PC-9 (cell line): Measurements from ENCODE around the gene MGAT5. TPM values are rescaled to one million over a fixed set of nuclear protein-coding genes. Genes with fewer than 3 reads are reported as not detected.

Experiments used
- BruUV-seq: library from RNA; stranded (reverse); fragments of 400-500 nt; replicated peaks from 2 replicates; lab custom pipeline; 2021; lab: Mats Ljungman, UMichigan
- CTCF ChIA-PET: fragments of 300-600 bp; sonication (Branson Sonifier 250); formaldehyde crosslinking; loops from one replicate; lab custom pipeline; 2022; ENCODE audit warnings: antibody characterized with exemption; lab: Charles Lee
- POLR2A ChIA-PET: fragments of 300-600 bp; sonication (Branson Sonifier 250); formaldehyde crosslinking; loops from one replicate; lab custom pipeline; 2022; ENCODE audit warnings: antibody characterized with exemption; ENCODE audit not compliant: unreplicated experiment; lab: Charles Lee
- DNase-seq, 2 experiments: peaks; one replicate each; pipeline versions ENCODE4 v3.0.0 to v3.0.0-alpha.2; 2015 to 2022; ENCODE audit warnings: mixed read lengths in 1 of 2
- H2AFZ ChIP-seq: fragments of 200-600 bp; sonication (generic); 2 replicates; pipeline ENCODE4 v1.8.1; 2017; ENCODE audit warnings: antibody characterized with exemption
- H3F3A ChIP-seq: fragments of 200-600 bp; sonication (generic); 2 replicates; pipeline ENCODE4 v1.8.1; 2017; ENCODE audit warnings: antibody characterized with exemption, mild to moderate bottlenecking, low read depth; ENCODE audit not compliant: insufficient read depth
- H3K27ac ChIP-seq: fragments of 200-600 bp; sonication (generic); 2 replicates; pipeline ENCODE4 v1.6.1; 2016; ENCODE audit warnings: mixed run types
- H3K27me3 ChIP-seq: fragments of 200-600 bp; sonication (generic); 2 replicates; pipeline ENCODE4 v1.6.1; 2016; ENCODE audit warnings: low read depth, mixed run types; ENCODE audit not compliant: insufficient read depth
- H3K36me3 ChIP-seq: fragments of 200-600 bp; sonication (generic); 2 replicates; pipeline ENCODE4 v1.6.1; 2016; ENCODE audit warnings: low read depth, mixed run types
- H3K4me1 ChIP-seq: fragments of 200-600 bp; sonication (generic); replicated peaks from 2 replicates; pipeline ENCODE4 v1.6.1; 2016; ENCODE audit warnings: mixed run types; ENCODE audit not compliant: insufficient read depth
- H3K4me2 ChIP-seq: fragments of 200-600 bp; sonication (generic); 2 replicates; pipeline ENCODE4 v1.6.1; 2017; ENCODE audit warnings: mixed run types
- H3K4me3 ChIP-seq: fragments of 200-600 bp; sonication (generic); 2 replicates; pipeline ENCODE4 v1.6.1; 2016; ENCODE audit warnings: mixed run types
- H3K79me2 ChIP-seq: fragments of 200-600 bp; sonication (generic); 2 replicates; pipeline ENCODE4 v1.6.1; 2017; ENCODE audit warnings: low read depth, mixed run types
- H3K9me2 ChIP-seq: fragments of 200-600 bp; sonication (generic); 2 replicates; pipeline ENCODE4 v1.8.1; 2017; ENCODE audit warnings: mild to moderate bottlenecking; ENCODE audit not compliant: insufficient read depth
- H3K9me3 ChIP-seq: fragments of 200-600 bp; sonication (generic); 2 replicates; pipeline ENCODE4 v1.8.1; 2016; ENCODE audit warnings: low read depth; ENCODE audit not compliant: insufficient read depth
- H4K20me1 ChIP-seq: fragments of 200-600 bp; sonication (generic); 2 replicates; pipeline ENCODE4 v1.8.1; 2017; ENCODE audit not compliant: insufficient read depth
- EZH2 ChIP-seq: fragments of 200-600 bp; sonication (generic); IDR thresholded peaks from 2 replicates; pipeline ENCODE4 v1.8.0; 2017; ENCODE audit warnings: antibody characterized with exemption, low read depth
- intact Hi-C: fragments of 100-400 bp; cut with micrococcal nuclease; formaldehyde crosslinking; loops from one replicate; pipeline ENCODE4 v1.10.0; 2022; ENCODE audit not compliant: unreplicated experiment
- total RNA-seq: library from RNA; stranded (reverse); gene quantifications from 2 replicates; pipeline ENCODE4 v1.2.3, GENCODE V29; 2021
- TF ChIP-seq, protein P1 (sequence below): fragments of 200-600 bp; sonication (generic); conservative IDR thresholded peaks from 2 replicates; pipeline ENCODE4 v1.6.1; 2017; ENCODE audit warnings: mixed run types, antibody characterized with exemption, mild to moderate bottlenecking, moderate library complexity

The MGAT5 gene
- total RNA-seq, 1 experiment from 2014 or later, result 33.5 TPM

DNA sequence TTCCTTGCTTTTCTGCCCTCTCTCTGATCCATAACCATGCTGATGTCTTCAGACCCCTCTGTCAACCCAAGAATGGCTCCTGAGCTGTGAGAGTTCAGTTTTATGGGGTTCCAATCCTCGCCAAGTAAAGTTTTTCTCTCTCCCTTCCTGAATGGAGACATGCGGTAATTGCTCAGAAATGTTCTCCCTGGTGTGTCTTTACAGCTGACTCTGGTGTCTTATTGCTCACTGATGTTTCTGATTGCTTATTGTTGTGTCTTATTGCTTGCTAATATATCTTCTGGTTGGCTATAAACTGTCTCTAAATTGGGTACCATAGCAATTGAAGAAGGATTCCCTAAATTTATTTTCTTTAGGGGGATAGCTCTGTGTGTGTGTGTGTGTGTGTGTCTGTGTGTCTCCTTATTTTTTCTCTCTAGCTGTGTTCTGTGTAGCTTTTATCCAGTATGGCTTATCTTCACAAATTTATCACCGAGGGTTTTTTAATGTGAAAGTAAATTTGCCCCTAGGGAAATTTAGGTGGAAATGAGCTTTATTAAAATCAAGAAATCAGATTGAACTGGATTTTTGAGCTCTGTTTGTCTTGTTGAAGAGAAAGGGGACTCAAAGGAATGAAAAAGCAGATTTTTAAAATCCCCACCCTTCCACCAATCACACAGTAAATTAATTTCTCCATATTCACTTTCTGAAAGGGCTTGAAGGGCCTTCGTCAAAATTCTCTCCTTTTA is 19.5 kb downstream of the MGAT5 start:
- H3K36me3 ChIP-seq, result no peaks in the 10 kb centered on the region
- TF ChIP-seq EZH2, result no peak
- TF ChIP-seq, protein P1, sequence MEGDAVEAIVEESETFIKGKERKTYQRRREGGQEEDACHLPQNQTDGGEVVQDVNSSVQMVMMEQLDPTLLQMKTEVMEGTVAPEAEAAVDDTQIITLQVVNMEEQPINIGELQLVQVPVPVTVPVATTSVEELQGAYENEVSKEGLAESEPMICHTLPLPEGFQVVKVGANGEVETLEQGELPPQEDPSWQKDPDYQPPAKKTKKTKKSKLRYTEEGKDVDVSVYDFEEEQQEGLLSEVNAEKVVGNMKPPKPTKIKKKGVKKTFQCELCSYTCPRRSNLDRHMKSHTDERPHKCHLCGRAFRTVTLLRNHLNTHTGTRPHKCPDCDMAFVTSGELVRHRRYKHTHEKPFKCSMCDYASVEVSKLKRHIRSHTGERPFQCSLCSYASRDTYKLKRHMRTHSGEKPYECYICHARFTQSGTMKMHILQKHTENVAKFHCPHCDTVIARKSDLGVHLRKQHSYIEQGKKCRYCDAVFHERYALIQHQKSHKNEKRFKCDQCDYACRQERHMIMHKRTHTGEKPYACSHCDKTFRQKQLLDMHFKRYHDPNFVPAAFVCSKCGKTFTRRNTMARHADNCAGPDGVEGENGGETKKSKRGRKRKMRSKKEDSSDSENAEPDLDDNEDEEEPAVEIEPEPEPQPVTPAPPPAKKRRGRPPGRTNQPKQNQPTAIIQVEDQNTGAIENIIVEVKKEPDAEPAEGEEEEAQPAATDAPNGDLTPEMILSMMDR, result no peak
- no peak overlapping the region for H3K27ac ChIP-seq
- H3K4me2 ChIP-seq, result no peak overlapping the region
- 0 out of 2 replicates have a peak, but pooled peaks cover 5% of the 10 kb centered on the region for H3K9me2 ChIP-seq
- H3K4me1 ChIP-seq, result no peaks in the 10 kb centered on the region
- no peak overlapping the region for H3K4me3 ChIP-seq
- no TSS peak for BruUV-seq
- no peaks in the 10 kb centered on the region for H3K27me3 ChIP-seq
- no peaks in the 10 kb centered on the region for H3F3A ChIP-seq
- no peak overlapping the region for H2AFZ ChIP-seq
- H3K9me3 ChIP-seq, result no peaks in the 10 kb centered on the region
- intact Hi-C loops, result no loop called here
- no peaks in the 10 kb centered on the region for H3K79me2 ChIP-seq
- POLR2A ChIA-PET, result no interaction called here
- no peaks in the 10 kb centered on the region for H4K20me1 ChIP-seq
- CTCF ChIA-PET, result no interaction called here
- no peak for DNase-seq

DNA sequence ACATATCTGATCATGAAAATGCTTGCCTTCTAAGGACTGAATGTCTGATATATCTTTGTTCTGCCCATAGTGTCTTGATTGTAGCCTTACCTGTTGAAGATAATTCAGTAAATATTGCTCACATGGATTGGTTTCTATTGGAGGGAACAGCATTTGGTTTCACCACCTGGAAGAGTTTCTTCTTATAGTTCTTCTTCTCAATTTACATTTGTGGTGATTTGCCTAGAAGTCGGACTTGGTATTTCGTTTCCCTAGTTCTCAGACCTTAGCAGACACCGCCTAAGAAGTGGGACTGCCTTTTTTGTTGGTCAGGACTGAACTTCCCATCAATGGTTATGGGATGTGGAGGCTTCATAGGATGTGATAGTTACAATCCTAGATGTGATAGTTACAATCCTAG is 20.2 kb downstream of the MGAT5 start:
- Histone ChIP-seq H4K20me1 (no peaks in the 10 kb centered on the region), H3F3A (no peaks in the 10 kb centered on the region), H3K27ac (no peak overlapping the region), H2AFZ (no peak overlapping the region), H3K79me2 (no peaks in the 10 kb centered on the region), H3K27me3 (no peaks in the 10 kb centered on the region), H3K4me2 (no peak overlapping the region), H3K9me2 (0 out of 2 replicates have a peak, but pooled peaks cover 5% of the 10 kb centered on the region), H3K4me1 (no peaks in the 10 kb centered on the region), H3K36me3 (no peaks in the 10 kb centered on the region), H3K4me3 (no peak overlapping the region), H3K9me3 (no peaks in the 10 kb centered on the region)
- no peak for DNase-seq
- TF ChIP-seq, protein P1, result no peak
- no peak for TF ChIP-seq EZH2
- ChIA-PET CTCF (no interaction called here), POLR2A (no interaction called here)
- no TSS peak for BruUV-seq
- intact Hi-C loops, result no loop called here

DNA sequence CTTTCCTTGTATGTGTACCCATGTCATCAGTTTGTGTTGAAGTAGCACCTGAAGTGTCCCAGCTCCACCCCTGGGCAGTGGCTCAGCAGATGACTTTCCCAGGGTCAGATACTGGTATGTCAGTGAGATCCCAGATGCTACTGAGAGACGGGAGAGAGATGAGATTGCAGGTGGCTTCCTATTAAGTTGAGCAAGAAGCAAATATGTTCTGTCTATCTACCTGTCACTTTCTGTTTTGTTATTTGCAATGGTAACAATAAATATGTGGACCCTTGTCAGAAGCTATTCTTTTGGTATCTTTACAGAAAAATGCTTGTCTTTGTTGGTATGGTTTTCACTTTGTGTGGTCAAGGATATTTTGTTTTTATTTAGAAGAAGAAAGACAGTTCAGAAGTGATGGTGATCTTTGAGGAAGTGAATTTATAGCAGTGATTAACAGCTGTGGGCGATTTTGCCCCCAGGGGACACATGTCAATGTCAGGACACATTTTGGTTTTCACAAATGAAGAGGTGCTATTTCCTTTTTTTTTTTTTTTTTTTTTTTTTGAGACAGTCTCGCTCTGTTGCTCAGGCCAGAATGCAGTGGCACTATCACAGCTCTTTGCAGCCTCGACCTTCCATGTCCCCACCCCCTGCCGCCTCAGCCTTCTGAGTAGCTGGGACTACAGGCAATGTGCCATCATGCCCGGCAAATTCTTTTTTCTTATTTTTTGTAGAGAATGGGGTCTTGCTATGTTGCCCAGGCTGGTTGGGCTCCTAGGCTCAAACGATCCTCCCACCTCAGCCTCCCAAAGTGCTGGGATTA is 21.4 kb downstream of the MGAT5 start:
- H2AFZ ChIP-seq, result no peak overlapping the region
- no peak for TF ChIP-seq EZH2
- TF ChIP-seq, protein P1, result no peak
- H3K27me3 ChIP-seq, result no peaks in the 10 kb centered on the region
- H3F3A ChIP-seq, result no peaks in the 10 kb centered on the region
- no peaks in the 10 kb centered on the region for H4K20me1 ChIP-seq
- ChIA-PET CTCF (no interaction called here), POLR2A (no interaction called here)
- intact Hi-C loops, result no loop called here
- 0 out of 2 replicates have a peak, but pooled peaks cover 5% of the 10 kb centered on the region for H3K9me2 ChIP-seq
- no peaks in the 10 kb centered on the region for H3K9me3 ChIP-seq
- DNase-seq, result no peak
- H3K27ac ChIP-seq, result no peak overlapping the region
- H3K4me3 ChIP-seq, result no peak overlapping the region
- BruUV-seq, result no TSS peak
- no peaks in the 10 kb centered on the region for H3K36me3 ChIP-seq
- H3K79me2 ChIP-seq, result no peaks in the 10 kb centered on the region
- no peaks in the 10 kb centered on the region for H3K4me1 ChIP-seq
- no peak overlapping the region for H3K4me2 ChIP-seq
